ENCODE results near the gene XRN1.
"Not testable (repeated sequence)": the region's sequence is repeated elsewhere in the genome, so short reads cannot be mapped to it uniquely, and the experiment has no call there.

The XRN1 gene

GRCh38 chr3:142438096-142438495 lies 9.7 kb downstream of the XRN1 start:
- DNase-seq (ENCODE audit: low read depth) = not testable (repeated sequence)

DNA sequence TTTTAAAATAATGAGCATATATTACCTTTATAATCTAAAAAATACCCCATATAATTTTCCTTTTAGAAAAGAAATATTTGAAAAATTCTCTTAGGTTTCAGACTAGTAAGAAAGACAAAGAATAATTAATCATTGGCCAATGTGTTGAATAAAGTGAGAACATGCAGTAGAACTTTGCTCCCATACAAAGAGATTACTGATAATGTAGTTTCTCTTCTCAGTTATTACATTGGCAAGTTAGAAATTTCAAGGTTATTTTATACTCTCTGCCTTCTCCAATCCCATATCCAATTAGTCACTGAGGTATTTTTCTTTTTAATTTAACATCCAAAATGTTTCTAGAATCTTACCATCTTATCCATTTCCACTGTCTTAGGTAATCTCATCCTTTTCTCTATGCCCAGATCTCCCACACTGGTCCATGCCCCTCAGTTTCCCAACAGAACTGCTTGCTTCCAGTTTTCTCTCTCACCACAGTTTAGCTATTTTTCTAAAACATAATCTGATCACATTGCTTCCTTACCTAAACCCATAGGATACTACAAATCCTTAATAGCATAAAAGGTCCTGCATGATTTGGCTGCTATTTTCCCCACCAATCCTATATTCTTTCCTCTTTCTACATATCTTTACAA lies 10.8 kb downstream of the XRN1 start:
- no peak for DNase-seq (ENCODE audit: low read depth)

- no peak for DNase-seq (ENCODE audit: low read depth)
Observed at GRCh38 chr3:142434503-142434902, 13.3 kb downstream of the XRN1 start.

DNA sequence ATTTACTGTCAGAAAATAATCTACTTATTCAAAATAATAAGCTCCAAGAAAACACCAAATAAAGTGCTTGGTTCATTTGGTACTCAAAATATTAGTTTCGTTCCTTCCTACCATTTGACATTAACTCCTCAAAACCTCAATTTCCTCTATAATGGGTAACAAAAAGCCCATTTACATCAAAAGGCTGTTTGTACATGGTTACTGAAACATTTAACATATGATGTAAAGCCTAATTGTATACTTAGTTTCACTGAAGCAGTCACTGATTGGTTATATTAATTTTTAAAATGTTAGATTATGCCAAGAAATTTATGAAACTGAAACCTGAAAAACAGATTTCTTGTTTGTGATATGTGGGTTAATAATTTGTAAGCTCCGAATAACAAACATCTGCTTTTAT lies 14.7 kb downstream of the XRN1 start:
- no peak for DNase-seq (ENCODE audit: low read depth)

- no peak for DNase-seq (ENCODE audit: low read depth)
Observed at GRCh38 chr3:142429582-142429981, 18.3 kb downstream of the XRN1 start.

GRCh38 chr3:142424754-142425153 lies 23.1 kb downstream of the XRN1 start:
- no peak for DNase-seq (ENCODE audit: low read depth)

DNA sequence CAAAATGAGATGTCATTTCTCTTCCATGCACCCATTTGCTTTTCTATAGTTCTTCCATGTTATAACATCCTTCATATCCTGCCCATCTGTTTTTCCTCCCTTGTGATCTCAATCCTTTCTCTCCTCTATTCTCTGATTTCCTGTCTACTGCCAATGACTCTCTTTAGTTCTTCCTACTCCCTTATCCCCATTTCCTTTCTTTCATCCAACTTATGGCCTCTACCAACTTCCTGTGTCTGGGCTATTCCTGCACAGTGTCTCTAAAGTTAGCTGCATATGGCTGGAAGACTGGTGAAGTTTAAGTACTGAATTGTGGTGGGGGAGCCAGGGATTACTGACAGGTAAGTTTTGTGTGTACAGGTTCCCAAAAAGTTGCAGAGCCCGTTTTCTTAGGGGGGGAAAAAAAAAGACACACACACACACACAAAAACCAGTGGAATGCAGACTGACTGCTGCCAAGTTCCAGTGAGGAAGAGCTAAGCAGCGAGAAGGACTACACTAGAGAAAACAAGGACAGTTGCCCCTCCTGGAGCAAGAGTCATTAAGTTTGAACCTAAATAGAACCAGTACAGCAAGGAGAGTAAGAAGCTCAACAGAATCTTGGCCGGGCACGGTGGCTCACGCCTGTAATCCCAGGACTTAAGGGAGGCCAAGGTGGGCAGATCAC lies 28.8 kb downstream of the XRN1 start:
- no peak for DNase-seq (ENCODE audit: low read depth)

DNA sequence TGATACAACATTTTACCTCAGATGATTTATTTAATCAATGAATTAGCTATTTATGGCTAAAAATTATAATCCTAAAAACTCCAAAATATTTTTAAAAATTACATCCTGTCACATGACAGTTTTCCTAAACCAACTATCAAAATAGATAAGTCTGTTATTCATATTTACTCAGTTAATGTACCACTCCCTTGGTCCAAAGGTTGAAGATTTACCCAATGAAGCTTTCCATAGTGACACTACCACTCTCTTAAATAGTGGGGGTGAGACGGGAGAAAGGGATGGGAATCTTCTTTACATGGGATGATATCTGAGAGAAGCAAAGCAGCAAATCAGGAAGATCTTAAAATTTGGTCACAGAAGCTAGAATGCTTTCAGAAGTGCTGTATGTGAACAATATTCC lies 30.5 kb downstream of the XRN1 start:
- DNase-seq (ENCODE audit: low read depth) = no peak

- not testable (repeated sequence) for DNase-seq (ENCODE audit: low read depth)
Observed at GRCh38 chr3:142400537-142400936, 47.3 kb downstream of the XRN1 start.

DNA sequence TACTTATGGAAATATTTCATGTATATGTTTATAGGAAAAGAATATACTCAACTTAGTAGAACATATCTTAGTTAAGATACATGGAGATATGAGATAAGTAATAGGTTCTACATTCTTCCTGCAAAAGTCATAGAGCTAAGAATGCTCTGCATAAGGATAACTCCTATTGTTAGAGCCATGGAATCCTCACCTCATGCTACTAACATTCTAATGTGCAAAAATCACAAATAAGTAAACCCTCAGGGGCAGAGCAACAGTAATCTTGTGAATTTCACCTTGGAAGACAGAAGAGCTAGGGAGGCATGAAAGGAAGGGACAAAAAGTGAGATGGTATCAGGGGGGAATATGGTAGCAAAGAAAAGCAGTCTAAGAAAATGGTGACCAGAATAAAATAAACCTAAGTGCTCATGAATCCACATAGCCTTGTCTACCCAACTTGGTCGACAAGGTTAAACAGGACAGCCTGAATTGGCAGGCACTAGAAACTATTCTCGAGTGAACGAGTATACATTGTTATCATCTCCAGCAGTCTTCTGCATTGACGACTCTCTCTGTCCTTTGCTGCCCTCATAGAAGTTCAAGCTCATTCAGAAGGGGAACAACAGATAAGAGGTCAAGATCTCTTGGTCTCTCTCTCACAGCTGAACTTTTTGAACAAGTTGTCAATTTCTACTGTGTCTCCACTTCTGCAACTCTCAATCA lies 52.8 kb downstream of the XRN1 start:
- DNase-seq (ENCODE audit: low read depth) = no peak

DNA sequence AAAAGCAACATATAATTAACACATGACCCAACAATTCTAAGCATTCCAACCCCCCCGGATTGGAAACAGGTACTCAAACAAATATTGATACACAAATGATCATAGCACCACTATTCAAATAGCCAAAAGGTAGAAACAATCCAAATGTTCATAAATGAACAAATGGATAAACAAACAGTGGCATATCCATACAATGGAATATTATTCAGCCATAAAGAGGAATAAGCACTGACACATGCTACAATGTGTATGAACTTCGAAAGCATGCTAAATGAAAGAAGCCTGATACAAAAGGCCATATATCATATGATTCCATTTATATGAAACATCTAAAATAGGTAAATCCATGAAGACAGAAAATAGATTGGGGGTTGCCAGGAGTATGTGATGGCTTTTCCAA lies 62.8 kb downstream of the XRN1 start:
- no peak for DNase-seq (ENCODE audit: low read depth)

GRCh38 chr3:142374687-142375086 lies 73.2 kb downstream of the XRN1 start:
- DNase-seq (ENCODE audit: low read depth) = no peak

- not testable (repeated sequence) for DNase-seq (ENCODE audit: low read depth)
Observed at GRCh38 chr3:142369576-142369975, 78.3 kb downstream of the XRN1 start.

GRCh38 chr3:142366434-142366833 lies 81.4 kb downstream of the XRN1 start:
- DNase-seq (ENCODE audit: low read depth) = no peak

DNA sequence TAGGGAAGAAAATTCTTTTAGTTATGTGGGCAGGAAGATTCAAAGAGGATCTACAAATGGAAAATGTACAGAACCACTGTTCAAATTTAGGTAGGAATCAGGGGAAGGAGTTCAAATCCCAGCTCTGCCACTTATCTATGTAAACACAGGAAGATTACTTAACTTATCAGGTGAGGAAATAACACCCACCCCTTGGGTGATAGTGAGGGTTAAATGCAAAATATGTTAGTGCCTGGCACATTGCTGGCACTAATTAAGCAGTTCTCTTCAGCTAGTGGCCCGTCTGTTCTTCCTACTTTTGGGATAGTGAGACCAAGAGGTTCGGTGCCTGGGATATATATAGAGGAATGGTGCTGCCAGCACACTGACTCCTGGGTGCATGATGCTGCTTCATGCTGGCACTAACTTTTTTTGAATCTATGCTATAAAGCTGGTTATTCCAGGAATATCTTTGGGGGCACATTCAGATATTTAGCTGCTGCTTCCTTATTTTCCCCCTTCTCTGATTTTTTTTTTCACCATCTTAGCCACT lies 83.8 kb downstream of the XRN1 start:
- DNase-seq (ENCODE audit: low read depth) = no peak

DNA sequence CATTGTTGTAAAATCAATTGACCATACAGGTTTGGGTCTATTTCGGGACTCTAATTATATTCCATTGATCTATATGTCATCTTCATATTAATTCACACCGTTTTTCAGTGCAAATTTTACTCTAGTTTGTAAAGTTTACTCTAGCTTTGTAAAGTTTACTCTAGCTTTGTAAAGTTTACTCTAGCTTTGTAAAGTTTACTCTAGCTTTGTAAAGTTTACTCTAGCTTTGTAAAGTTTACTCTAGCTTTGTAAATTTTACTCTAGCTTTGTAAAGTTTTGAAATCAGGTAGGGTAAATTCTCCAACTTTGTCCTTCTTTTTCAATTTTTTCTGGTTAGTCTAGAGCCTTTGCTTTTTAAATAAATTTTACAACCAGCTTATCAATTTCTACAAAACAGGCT lies 84.4 kb downstream of the XRN1 start:
- DNase-seq (ENCODE audit: low read depth) = not testable (repeated sequence)

DNA sequence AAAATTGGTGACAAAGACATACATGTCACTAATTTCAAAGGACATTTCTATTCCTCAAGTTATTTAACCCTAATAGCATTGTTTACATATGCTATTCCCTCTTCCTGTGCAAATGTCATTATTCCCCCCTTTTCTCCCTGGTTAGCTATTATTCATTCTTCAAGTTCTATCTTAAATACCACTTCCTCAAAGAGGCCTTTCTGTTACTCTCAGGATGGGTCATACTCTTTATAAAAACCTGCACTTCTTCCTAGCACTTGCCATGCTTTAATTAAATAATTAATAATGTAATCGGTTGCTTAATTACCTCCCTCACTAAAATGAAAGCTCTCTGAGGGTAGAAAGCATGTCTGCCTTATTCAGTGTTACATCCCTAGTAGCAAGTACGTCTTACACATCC lies 88.5 kb downstream of the XRN1 start:
- DNase-seq (ENCODE audit: low read depth) = no peak

GRCh38 chr3:142356818-142357217 lies 91.0 kb downstream of the XRN1 start:
- DNase-seq (ENCODE audit: low read depth) = no peak

GRCh38 chr3:142355692-142356091 lies 92.1 kb downstream of the XRN1 start:
- no peak for DNase-seq (ENCODE audit: low read depth)

GRCh38 chr3:142354076-142354475 lies 93.8 kb downstream of the XRN1 start:
- DNase-seq (ENCODE audit: low read depth) = no peak

GRCh38 chr3:142353571-142353970 lies 94.3 kb downstream of the XRN1 start:
- DNase-seq (ENCODE audit: low read depth) = no peak

GRCh38 chr3:142352698-142353097 lies 95.1 kb downstream of the XRN1 start:
- DNase-seq (ENCODE audit: low read depth) = not testable (repeated sequence)

- no peak for DNase-seq (ENCODE audit: low read depth)
Observed at GRCh38 chr3:142348460-142348859, 99.4 kb downstream of the XRN1 start.

All from HS-27A (cell line).